Measurements from ENCODE around the gene TNS1.

Gene TNS1

GRCh38 chr2:217995731-217996231 lies 7.0 kb downstream of the TNS1 start:
- no peak for TF ChIP-seq CTCF (IDR thresholded peaks at IDR 0.05; ENCODE audit: low read depth, low read length)
- no peak for DNase-seq (ENCODE audit: extremely low read depth, low read depth)

- TF ChIP-seq CTCF (IDR thresholded peaks at IDR 0.05; ENCODE audit: low read depth, low read length) = no peak
- DNase-seq (ENCODE audit: extremely low read depth, low read depth) = no peak
Observed at GRCh38 chr2:217994776-217995274, 8.0 kb downstream of the TNS1 start.

GRCh38 chr2:217993817-217994463 lies 8.9 kb downstream of the TNS1 start:
- DNase-seq (ENCODE audit: extremely low read depth, low read depth) = no peak
- TF ChIP-seq CTCF (IDR thresholded peaks at IDR 0.05; ENCODE audit: low read depth, low read length) = peak; percentile 81

GRCh38 chr2:217993138-217993537 lies 9.7 kb downstream of the TNS1 start:
- TF ChIP-seq CTCF (IDR thresholded peaks at IDR 0.05; ENCODE audit: low read depth, low read length) = no peak
- DNase-seq (ENCODE audit: extremely low read depth, low read depth) = no peak

GRCh38 chr2:217992061-217992460 lies 10.7 kb downstream of the TNS1 start:
- no peak for DNase-seq (ENCODE audit: extremely low read depth, low read depth)
- no peak for TF ChIP-seq CTCF (IDR thresholded peaks at IDR 0.05; ENCODE audit: low read depth, low read length)

GRCh38 chr2:217990791-217991465 lies 11.9 kb downstream of the TNS1 start:
- no peak for DNase-seq (ENCODE audit: extremely low read depth, low read depth)
- no peak for TF ChIP-seq CTCF (IDR thresholded peaks at IDR 0.05; ENCODE audit: low read depth, low read length)

- TF ChIP-seq CTCF (IDR thresholded peaks at IDR 0.05; ENCODE audit: low read depth, low read length) = no peak
Observed at GRCh38 chr2:217990389-217990788, 12.4 kb downstream of the TNS1 start.

More at GRCh38 chr2:217990389-217990788, 12.4 kb downstream of the TNS1 start:
- DNase-seq (ENCODE audit: extremely low read depth, low read depth) = no peak
